Ovary (tissue), 9 donors: ENCODE data around the gene BTLA. TPM values are rescaled to one million over a fixed set of nuclear protein-coding genes. Genes with fewer than 3 reads are reported as not detected.

ENCODE experiments used
- DNase-seq, 5 donors: peaks; one replicate each; pipeline ENCODE4 v3.0.0-alpha.2; 2019 to 2020
- H3K27ac ChIP-seq, 2 donors: fragments of 200-600 bp; one replicate each; pipeline versions ENCODE4 v1.5.1 to v1.8.0; 2019 to 2022
- H3K27me3 ChIP-seq: fragments of 200-600 bp; one replicate; pipeline ENCODE4 v1.8.0; 2022
- H3K36me3 ChIP-seq: fragments of 200-600 bp; sonication (generic); one replicate; pipeline ENCODE4 v1.5.1; 2019
- H3K4me1 ChIP-seq: one replicate; pipeline ENCODE4 v1.8.1; 2013; ENCODE audit warnings: mild to moderate bottlenecking, moderate library complexity; ENCODE audit not compliant: insufficient read depth
- H3K4me3 ChIP-seq: fragments of 200-600 bp; sonication (generic); one replicate; pipeline ENCODE4 v1.5.1; 2017
- H3K9me3 ChIP-seq, 2 donors: fragments of 200-600 bp in 1 of 2; sonication (generic) in 1 of 2; one replicate each; pipeline versions ENCODE4 v1.5.1 to v1.8.1; 2013 to 2019; ENCODE audit warnings: mild to moderate bottlenecking in 1 of 2, moderate library complexity in 1 of 2
- EP300 ChIP-seq: sonication (generic); formaldehyde crosslinking; IDR thresholded peaks from one replicate; pipeline ENCODE4 v1.6.1; 2017; ENCODE audit warnings: antibody characterized with exemption
- POLR2A ChIP-seq: fragments of 450-650 bp; IDR thresholded peaks from one replicate; pipeline ENCODE4 v1.6.1; 2017; ENCODE audit warnings: antibody characterized with exemption, mild to moderate bottlenecking, moderate library complexity
- WGBS, 3 donors: extraction: QIAGEN DNeasy Blood & Tissue Kit in 1 of 3; methylation state at CpG; one replicate each; pipeline versions ENCODE4 v1.1.5 to v1.1.7; 2013 to 2017; 5-methylcytosine and 5-hydroxymethylcytosine counted together
- intact Hi-C, 4 donors: fragments of 100-400 bp; cut with DNase I; formaldehyde crosslinking; loops; one replicate each; pipeline versions ENCODE4 v1.11.0 to v1.15.1; 2022 to 2023
- polyA plus RNA-seq, 2 donors: library from polyadenylated mRNA; stranded (reverse); fragments of 200-250 nt in 1 of 2; fragments of 350-450 nt in 1 of 2; fragmentation: Illumina TruSeq in 1 of 2; extraction: RNeasy Lipid Tissue Mini Kit (QIAGEN cat#74804) in 1 of 2; gene quantifications; one replicate each; pipeline ENCODE4 v1.2.3, GENCODE V29; 2013 to 2014
- total RNA-seq, 7 donors: library from RNA; depleted of rRNA in 2 of 7; stranded (reverse); fragments of >200 nt in 2 of 7; fragmentation: NEBNext Ultra II Directional in 3 of 7; extraction: Animal tissue kit (Norgen Biotek cat#: 25700) in 3 of 7; gene quantifications; one replicate each; pipeline versions ENCODE4 v1.1.0 to v1.2.4, GENCODE V29; 2016 to 2023
- TF ChIP-seq, protein P1 (sequence below), 3 donors: fragments of 450-650 bp in 2 of 3; fragments of 200-600 bp in 1 of 3; IDR thresholded peaks; one replicate each; pipeline versions ENCODE4 v1.5.1 to v1.8.0; 2016 to 2022; ENCODE audit warnings: antibody characterized with exemption in 3 of 3, mild to moderate bottlenecking in 1 of 3
- donor health status: DM: no; HTN: no; CAD: no; lungs with moderate emphysema.
- donor health status: DM: no; HTN: no; CAD: no.
- donor health status: Bipolar disorder and iron deficiency.
- donor health status: DM: yes; HTN: yes; CAD: no.
- donor health status: DM: no; HTN: no; CAD: no.
- donor health status: DM: yes; HTN: yes; CAD: no.

Gene BTLA
- total and polyA plus RNA-seq, 9 donors: 0.04 to 0.48 (median 0.17) TPM; not detected in 4

DNA sequence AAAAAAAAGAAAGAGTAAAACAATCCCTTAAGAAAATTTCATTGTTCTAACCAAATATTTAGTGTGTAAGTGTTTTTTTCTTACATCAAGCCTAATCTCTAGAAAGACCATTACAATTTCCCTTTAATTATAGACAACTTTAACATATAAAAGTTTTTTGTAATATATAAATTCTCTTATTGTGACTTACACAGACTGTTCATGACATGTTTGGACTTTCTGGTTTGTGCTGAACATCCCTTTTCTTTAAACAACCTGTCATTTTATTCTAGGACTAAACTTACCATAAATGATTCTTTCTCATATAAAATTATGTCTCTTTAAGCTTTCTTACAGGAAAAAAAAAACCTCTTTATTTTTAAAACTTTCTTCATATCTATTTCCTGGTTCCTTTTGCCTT lies 13.0 kb upstream of the BTLA start:
- H3K27me3 ChIP-seq: no peaks in the 10 kb centered on the region
- TF ChIP-seq EP300 (no peak), POLR2A (no peak)
- TF ChIP-seq, protein P1, sequence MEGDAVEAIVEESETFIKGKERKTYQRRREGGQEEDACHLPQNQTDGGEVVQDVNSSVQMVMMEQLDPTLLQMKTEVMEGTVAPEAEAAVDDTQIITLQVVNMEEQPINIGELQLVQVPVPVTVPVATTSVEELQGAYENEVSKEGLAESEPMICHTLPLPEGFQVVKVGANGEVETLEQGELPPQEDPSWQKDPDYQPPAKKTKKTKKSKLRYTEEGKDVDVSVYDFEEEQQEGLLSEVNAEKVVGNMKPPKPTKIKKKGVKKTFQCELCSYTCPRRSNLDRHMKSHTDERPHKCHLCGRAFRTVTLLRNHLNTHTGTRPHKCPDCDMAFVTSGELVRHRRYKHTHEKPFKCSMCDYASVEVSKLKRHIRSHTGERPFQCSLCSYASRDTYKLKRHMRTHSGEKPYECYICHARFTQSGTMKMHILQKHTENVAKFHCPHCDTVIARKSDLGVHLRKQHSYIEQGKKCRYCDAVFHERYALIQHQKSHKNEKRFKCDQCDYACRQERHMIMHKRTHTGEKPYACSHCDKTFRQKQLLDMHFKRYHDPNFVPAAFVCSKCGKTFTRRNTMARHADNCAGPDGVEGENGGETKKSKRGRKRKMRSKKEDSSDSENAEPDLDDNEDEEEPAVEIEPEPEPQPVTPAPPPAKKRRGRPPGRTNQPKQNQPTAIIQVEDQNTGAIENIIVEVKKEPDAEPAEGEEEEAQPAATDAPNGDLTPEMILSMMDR (IDR thresholded peaks at IDR 0.05): no peak
- intact Hi-C loops: no loop called here
- H3K27ac ChIP-seq: no peak overlapping the region
- H3K4me3 ChIP-seq: no peak overlapping the region
- no peaks in the 10 kb centered on the region for H3K9me3 ChIP-seq
- no peak for DNase-seq
- peaks cover 2% of the 10 kb centered on the region for H3K4me1 ChIP-seq
- H3K36me3 ChIP-seq: no peaks in the 10 kb centered on the region

DNA sequence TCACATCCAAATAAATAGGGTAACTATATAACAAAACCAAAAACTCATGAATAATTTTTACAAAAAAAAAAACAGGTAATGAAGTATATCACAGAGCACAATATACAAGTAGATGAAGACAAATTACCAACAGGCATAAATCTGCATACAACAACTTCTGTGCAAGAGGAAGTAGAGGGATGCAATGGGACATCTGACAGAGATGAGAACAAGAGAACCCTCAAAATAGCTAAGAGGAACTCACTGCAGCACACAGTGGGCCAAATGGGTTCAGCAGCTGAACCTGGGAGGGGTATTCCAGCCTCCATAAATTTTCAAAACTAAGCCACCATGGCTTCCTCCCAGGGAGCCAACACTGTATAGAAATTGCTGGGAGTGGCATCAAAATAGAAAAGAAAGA lies 9.6 kb upstream of the BTLA start:
- no peak overlapping the region for H3K4me3 ChIP-seq
- no peaks in the 10 kb centered on the region for H3K36me3 ChIP-seq
- intact Hi-C loops: no loop called here

DNA sequence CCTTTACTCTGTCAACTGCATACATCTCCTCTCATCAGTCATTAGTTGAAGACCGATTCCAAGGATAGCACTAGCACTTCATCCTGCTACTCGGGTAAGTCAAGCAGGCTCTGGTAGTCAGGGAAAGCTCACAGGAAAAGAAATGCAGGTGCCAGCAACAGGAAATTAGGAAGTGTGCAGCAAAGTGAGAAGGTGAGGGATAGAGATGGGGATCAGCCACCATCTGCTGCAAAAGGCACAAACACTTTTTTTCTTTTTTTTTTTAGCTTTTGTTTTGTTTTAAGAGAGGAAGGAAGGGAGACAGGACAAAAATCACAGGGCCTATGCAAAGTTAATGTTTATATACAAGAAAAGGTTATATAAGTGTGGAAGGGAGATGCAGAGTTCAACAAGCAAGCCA lies 9.0 kb upstream of the BTLA start:
- H3K4me3 ChIP-seq: no peak overlapping the region
- no peak overlapping the region for H3K27ac ChIP-seq
- TF ChIP-seq EP300: no peak
- TF ChIP-seq, protein P1 (IDR thresholded peaks at IDR 0.05): no peak
- no peaks in the 10 kb centered on the region for H3K27me3 ChIP-seq
- peaks cover 2% of the 10 kb centered on the region for H3K4me1 ChIP-seq
- 89 to 95% (median 91%) methylated on average over 2 of the region's 2 CpGs for WGBS, 3 donors
- DNase-seq: no peak
- no peaks in the 10 kb centered on the region for H3K9me3 ChIP-seq
- H3K36me3 ChIP-seq: no peaks in the 10 kb centered on the region
- intact Hi-C loops: no loop called here

More for the DNA sequence above, 9.6 kb upstream of the BTLA start:
- no peak for TF ChIP-seq EP300
- TF ChIP-seq, protein P1 (IDR thresholded peaks at IDR 0.05): no peak
- no peak for TF ChIP-seq POLR2A
- Histone ChIP-seq H3K9me3 (no peaks in the 10 kb centered on the region), H3K4me1 (peaks cover 2% of the 10 kb centered on the region), H3K27ac (no peak overlapping the region), H3K27me3 (no peaks in the 10 kb centered on the region)
- DNase-seq: no peak

DNA sequence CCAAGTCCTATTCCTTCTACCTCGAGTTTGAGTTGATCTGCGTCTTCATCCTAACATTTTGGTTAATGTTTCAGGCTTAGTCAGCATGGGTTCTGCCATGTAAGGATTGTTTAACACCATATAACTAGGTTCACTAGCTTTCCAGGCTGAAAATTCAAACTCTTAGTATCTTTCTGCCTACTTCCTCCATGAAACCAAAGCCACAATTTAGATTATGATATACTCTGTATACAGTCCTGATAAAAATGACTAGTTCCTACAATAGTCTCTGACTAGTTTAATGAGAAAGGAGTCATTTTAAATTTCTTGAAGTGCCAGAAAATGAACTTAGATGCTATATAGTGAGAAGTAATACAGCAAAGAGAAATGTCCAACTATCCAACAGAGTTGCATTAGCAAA lies 6.6 kb upstream of the BTLA start:
- H3K36me3 ChIP-seq: no peaks in the 10 kb centered on the region
- no peak overlapping the region for H3K27ac ChIP-seq
- WGBS, 3 donors: 24 to 47% (median 27%) methylated on average over 2 of the region's 2 CpGs
- H3K4me1 ChIP-seq: peaks cover 2% of the 10 kb centered on the region
- intact Hi-C loops: no loop called here
- H3K9me3 ChIP-seq: no peaks in the 10 kb centered on the region
- TF ChIP-seq EP300 (no peak), POLR2A (no peak)
- TF ChIP-seq, protein P1 (IDR thresholded peaks at IDR 0.05): no peak
- no peak overlapping the region for H3K4me3 ChIP-seq
- DNase-seq: no peak
- no peaks in the 10 kb centered on the region for H3K27me3 ChIP-seq

DNA sequence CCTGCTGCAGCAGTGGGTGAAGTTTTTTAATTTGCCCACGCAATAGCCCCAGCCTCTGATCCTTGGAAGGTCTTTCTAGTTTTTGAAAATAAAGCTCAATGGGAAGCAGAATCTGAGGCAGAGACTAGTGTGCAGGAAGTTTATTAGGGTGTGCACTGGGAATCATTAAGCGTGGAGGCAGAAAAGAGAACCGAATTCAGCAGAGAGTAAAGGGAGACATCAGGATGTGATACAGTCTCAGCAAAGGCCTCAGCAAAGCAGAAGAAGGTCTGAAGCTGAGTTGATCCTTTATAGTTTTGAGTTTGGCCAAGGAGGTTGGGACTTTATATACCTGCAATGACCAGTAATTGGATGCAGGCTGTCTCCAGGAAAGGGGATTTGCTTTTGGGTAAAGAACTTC lies 4.9 kb upstream of the BTLA start:
- H3K4me1 ChIP-seq: peaks cover 2% of the 10 kb centered on the region
- 94 to 95% (median 94%) methylated on average over 3 of the region's 3 CpGs for WGBS, 3 donors
- intact Hi-C loops: no loop called here
- H3K27me3 ChIP-seq: no peaks in the 10 kb centered on the region
- no peak overlapping the region for H3K4me3 ChIP-seq
- no peak for DNase-seq
- no peaks in the 10 kb centered on the region for H3K36me3 ChIP-seq
- H3K27ac ChIP-seq: no peak overlapping the region
- H3K9me3 ChIP-seq: no peaks in the 10 kb centered on the region
- TF ChIP-seq, protein P1 (IDR thresholded peaks at IDR 0.05): no peak
- TF ChIP-seq EP300: no peak
- TF ChIP-seq POLR2A: no peak
